SU-DHL-6 (cell line): ENCODE results near the gene EVC.

Experiments
- H2AFZ ChIP-seq: fragments of 200-600 bp; sonication (generic); 2 replicates; pipeline ENCODE4 v1.6.1; 2014; ENCODE audit warnings: low read depth, mild to moderate bottlenecking, moderate library complexity, mixed read lengths, antibody characterized with exemption, low read length; ENCODE audit not compliant: severe bottlenecking
- H3F3A ChIP-seq: fragments of 200-600 bp; shearing (Covaris generic); 2 replicates; pipeline ENCODE4 v1.6.0; 2016; ENCODE audit warnings: antibody characterized with exemption, mild to moderate bottlenecking; ENCODE audit not compliant: insufficient read depth
- H3K27ac ChIP-seq: fragments of 200-600 bp; sonication (generic); 2 replicates; pipeline ENCODE4 v1.5.1; 2016; ENCODE audit warnings: low read depth, mild to moderate bottlenecking, low read length, moderate library complexity, mixed read lengths
- H3K27me3 ChIP-seq: fragments of 200-600 bp; sonication (generic), shearing (Covaris generic); 2 replicates; pipeline ENCODE4 v1.6.0; 2014; ENCODE audit warnings: mild to moderate bottlenecking, low read length
- H3K36me3 ChIP-seq: fragments of 200-600 bp; sonication (generic); 2 replicates; pipeline ENCODE4 v1.6.1; 2014; ENCODE audit warnings: mild to moderate bottlenecking, low read length, mixed read lengths
- H3K4me2 ChIP-seq: fragments of 300-600, 200-600 bp; shearing (Covaris generic), sonication (generic); 2 replicates; pipeline ENCODE4 v1.6.0; 2014; ENCODE audit warnings: low read length, low read depth, mild to moderate bottlenecking; ENCODE audit not compliant: poor library complexity, severe bottlenecking
- H3K4me3 ChIP-seq: fragments of 200-600 bp; sonication (generic); 2 replicates; pipeline ENCODE4 v1.5.1; 2014; ENCODE audit warnings: antibody characterized with exemption, low read length, mild to moderate bottlenecking, mixed read lengths; ENCODE audit not compliant: insufficient read depth, poor library complexity, severe bottlenecking
- H3K79me2 ChIP-seq: fragments of 200-600 bp; sonication (generic); 2 replicates; pipeline ENCODE4 v1.6.1; 2014; ENCODE audit warnings: mild to moderate bottlenecking, low read length, moderate library complexity; ENCODE audit not compliant: insufficient read depth
- H3K9ac ChIP-seq: fragments of 200-600 bp; sonication (generic); 2 replicates; pipeline ENCODE4 v1.7.0; 2014; ENCODE audit warnings: mild to moderate bottlenecking, low read length
- H3K9me2 ChIP-seq: fragments of 200-600 bp; sonication (generic); replicated peaks from 2 replicates; pipeline ENCODE4 v1.6.1; 2014; ENCODE audit warnings: low read length; ENCODE audit not compliant: insufficient read depth
- H3K9me3 ChIP-seq: fragments of 200-600 bp; sonication (generic); 2 replicates; pipeline ENCODE4 v1.6.1; 2014; ENCODE audit warnings: low read length, mixed read lengths; ENCODE audit not compliant: insufficient read depth
- H4K20me1 ChIP-seq: fragments of 200-600 bp; sonication (generic); 2 replicates; pipeline ENCODE4 v1.6.1; 2014; ENCODE audit warnings: low read depth, mild to moderate bottlenecking, antibody characterized with exemption, low read length, moderate library complexity, mixed read lengths
- CTCF ChIP-seq: fragments of 200-600 bp; sonication (generic); IDR thresholded peaks from one replicate; pipeline ENCODE4 v1.5.1; 2017; ENCODE audit warnings: antibody characterized with exemption, mild to moderate bottlenecking, low read length, moderate library complexity; ENCODE audit not compliant: insufficient read depth, poor library complexity, severe bottlenecking
- EZH2phosphoT487 ChIP-seq: fragments of 200-600 bp; sonication (generic), shearing (Covaris generic); conservative IDR thresholded peaks from 2 replicates; pipeline ENCODE4 v1.6.1; 2018; ENCODE audit warnings: mild to moderate bottlenecking, antibody characterized with exemption, low read length, moderate library complexity, mixed read lengths

EVC gene

GRCh38 chr4:5664778-5665177 is 46.2 kb upstream of the EVC start:
- no peak overlapping the region for H3K4me2 ChIP-seq
- H2AFZ ChIP-seq: no peak overlapping the region
- H3K9ac ChIP-seq: no peak overlapping the region
- no peaks in the 10 kb centered on the region for H3F3A ChIP-seq
- H4K20me1 ChIP-seq: no peaks in the 10 kb centered on the region
- TF ChIP-seq EZH2phosphoT487 (no peak), CTCF (no peak)
- H3K27me3 ChIP-seq: no peaks in the 10 kb centered on the region
- no peaks in the 10 kb centered on the region for H3K36me3 ChIP-seq
- H3K9me2 ChIP-seq: no peaks in the 10 kb centered on the region
- H3K79me2 ChIP-seq: no peaks in the 10 kb centered on the region
- H3K27ac ChIP-seq: no peak overlapping the region
- H3K4me3 ChIP-seq: no peak overlapping the region
- H3K9me3 ChIP-seq: 0 out of 2 replicates have a peak, but pooled peaks cover 2% of the 10 kb centered on the region

- no peaks in the 10 kb centered on the region for H3K9me2 ChIP-seq
- H3K9ac ChIP-seq: no peak overlapping the region
- H2AFZ ChIP-seq: no peak overlapping the region
- TF ChIP-seq CTCF (no peak), EZH2phosphoT487 (no peak)
- no peak overlapping the region for H3K4me3 ChIP-seq
- no peak overlapping the region for H3K4me2 ChIP-seq
- no peaks in the 10 kb centered on the region for H3K79me2 ChIP-seq
- no peak overlapping the region for H3K27ac ChIP-seq
- no peaks in the 10 kb centered on the region for H3F3A ChIP-seq
- H3K27me3 ChIP-seq: no peaks in the 10 kb centered on the region
- H3K36me3 ChIP-seq: no peaks in the 10 kb centered on the region
- no peaks in the 10 kb centered on the region for H4K20me1 ChIP-seq
- 0 out of 2 replicates have a peak, but pooled peaks cover 4% of the 10 kb centered on the region for H3K9me3 ChIP-seq
Measured at GRCh38 chr4:5666741-5667140, 44.3 kb upstream of the EVC start.

GRCh38 chr4:5676763-5677162 is 34.2 kb upstream of the EVC start:
- Histone ChIP-seq H3K9me2 (no peaks in the 10 kb centered on the region), H3K4me3 (no peak overlapping the region), H4K20me1 (no peaks in the 10 kb centered on the region), H3K27ac (no peak overlapping the region), H3K27me3 (no peaks in the 10 kb centered on the region), H3K4me2 (no peak overlapping the region), H3K36me3 (no peaks in the 10 kb centered on the region), H3F3A (no peaks in the 10 kb centered on the region), H2AFZ (no peak overlapping the region), H3K79me2 (no peaks in the 10 kb centered on the region), H3K9me3 (no peaks in the 10 kb centered on the region), H3K9ac (no peak overlapping the region)
- no peak for TF ChIP-seq EZH2phosphoT487
- TF ChIP-seq CTCF: no peak
